ENCODE data around the gene DIAPH2.

DNA sequence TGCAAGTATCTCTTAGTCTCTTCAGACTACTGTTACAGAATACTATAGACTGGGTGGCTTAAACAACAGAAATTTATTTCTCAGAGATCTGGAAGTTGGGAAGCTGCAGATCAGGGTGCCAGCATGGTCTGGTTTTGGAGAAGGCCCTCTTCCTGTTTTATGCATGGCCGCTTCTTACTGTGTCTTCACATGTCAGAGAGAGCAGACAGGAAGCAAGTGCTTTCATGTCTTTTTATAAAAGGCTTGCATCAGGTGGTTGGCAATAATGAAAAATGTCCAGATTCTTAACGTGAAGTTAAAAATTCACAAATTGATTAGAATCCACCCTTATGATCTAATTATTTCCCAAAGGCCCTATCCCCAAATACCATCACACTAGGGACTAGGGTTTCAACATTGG is 484.0 kb downstream of the DIAPH2 start:
- TF ChIP-seq, protein P1, sequence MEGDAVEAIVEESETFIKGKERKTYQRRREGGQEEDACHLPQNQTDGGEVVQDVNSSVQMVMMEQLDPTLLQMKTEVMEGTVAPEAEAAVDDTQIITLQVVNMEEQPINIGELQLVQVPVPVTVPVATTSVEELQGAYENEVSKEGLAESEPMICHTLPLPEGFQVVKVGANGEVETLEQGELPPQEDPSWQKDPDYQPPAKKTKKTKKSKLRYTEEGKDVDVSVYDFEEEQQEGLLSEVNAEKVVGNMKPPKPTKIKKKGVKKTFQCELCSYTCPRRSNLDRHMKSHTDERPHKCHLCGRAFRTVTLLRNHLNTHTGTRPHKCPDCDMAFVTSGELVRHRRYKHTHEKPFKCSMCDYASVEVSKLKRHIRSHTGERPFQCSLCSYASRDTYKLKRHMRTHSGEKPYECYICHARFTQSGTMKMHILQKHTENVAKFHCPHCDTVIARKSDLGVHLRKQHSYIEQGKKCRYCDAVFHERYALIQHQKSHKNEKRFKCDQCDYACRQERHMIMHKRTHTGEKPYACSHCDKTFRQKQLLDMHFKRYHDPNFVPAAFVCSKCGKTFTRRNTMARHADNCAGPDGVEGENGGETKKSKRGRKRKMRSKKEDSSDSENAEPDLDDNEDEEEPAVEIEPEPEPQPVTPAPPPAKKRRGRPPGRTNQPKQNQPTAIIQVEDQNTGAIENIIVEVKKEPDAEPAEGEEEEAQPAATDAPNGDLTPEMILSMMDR (IDR thresholded peaks at IDR 0.05), result no peak
- TF ChIP-seq POLR2A (IDR thresholded peaks at IDR 0.05), result no peak

Data from breast epithelium (tissue), 3 donors.